GM21529 (cell line): Measurements from ENCODE around the gene KRTAP19-1.
"Not testable (repeated sequence)": the region's sequence is repeated elsewhere in the genome, so short reads cannot be mapped to it uniquely, and the experiment has no call there.

Experiments
- ATAC-seq: cut with Tn5 transposase; IDR thresholded peaks from one replicate; pipeline ENCODE4 v1.9.1; 2021; ENCODE audit not compliant: unreplicated experiment

The KRTAP19-1 gene

DNA sequence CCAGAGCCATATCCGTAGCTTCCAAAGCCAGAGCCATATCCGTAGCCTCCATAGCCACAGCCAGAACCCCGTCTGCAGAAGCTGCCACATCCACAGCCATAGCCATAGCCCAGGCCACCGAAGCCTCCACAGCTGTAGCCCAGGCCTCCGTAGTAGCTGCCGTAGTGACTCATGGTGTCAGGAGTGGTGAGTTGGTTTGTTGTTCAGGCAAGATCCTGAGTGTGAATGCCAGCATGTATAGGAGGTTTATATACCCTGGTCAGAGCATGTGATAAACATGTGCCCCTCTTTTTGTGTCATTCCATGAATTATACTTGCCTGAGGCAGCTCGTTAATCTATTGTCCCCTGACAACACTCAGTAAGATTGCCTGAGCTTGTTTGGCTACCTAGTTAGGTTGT lies at the start of gene KRTAP19-1:
Gene KRTAP19-1 (minus strand): TSS at position 223 of the 400 bp plus-strand sequence. CDS start 50 bp downstream, at position 173.
- no peak for ATAC-seq

DNA sequence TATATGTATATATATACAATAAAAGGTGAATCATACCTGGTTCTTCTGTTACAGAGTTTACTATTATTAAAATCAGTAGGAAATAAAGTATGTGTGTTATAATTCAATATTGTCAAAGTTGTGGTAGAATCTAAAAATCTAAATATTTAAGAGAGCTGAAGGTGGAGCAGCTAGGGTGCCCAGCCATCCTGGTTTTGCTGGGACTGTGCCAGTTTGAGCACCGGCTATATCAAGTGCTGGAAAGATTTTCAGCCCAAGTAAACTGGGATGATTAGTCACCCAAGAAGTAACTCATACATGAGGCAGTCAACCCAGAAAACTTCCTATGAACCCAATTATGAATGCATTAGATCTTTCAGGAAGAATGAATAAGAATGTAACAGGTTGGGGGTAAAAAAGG lies 38.7 kb upstream of the KRTAP19-1 start:
- no peak for ATAC-seq

DNA sequence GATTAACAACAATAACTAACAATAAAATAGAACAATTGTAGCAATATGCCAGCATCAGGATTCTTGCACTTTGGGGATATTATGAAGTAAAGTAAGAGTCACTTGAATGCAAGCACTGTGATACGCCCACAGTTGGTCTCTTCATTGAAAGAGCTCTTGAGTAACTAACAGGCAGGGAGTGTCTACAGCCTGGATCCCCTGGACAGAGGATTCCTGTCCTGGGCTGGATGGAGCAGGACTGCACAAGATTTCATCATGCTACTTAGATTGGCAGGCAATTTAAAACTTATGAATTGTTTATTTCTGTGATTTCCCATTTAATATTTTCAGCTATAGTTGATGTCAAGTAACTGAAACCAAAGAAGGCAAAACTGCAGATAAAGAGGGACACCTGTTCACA lies 35.5 kb upstream of the KRTAP19-1 start:
- ATAC-seq: no peak

DNA sequence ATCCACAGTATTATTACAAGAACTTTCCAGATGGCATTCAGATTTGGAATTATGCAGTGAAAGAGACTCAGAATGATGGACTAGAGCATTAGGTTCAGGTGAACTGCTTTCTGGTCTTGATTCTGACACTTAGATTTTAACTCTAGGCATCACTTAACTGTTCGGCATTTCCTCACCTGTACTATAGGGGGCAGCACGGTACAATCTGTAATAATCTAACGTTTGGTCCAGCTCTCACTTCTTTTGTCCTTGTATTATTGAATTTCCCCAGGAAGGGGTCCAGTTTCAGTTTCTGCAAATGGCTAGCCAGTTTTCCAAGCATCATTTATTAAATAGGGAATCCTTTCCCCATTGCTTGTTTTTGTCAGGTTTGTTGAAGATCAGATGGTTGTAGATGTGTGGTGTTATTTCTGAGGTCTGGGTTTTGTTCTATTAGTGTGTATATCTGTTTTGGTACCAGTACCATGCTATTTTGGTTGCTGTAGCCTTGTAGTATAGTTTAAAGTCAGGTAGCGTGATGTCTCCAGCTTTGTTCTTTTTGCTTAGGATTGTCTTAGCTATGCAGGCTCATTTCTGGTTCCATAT lies 25.5 kb upstream of the KRTAP19-1 start:
- ATAC-seq: not testable (repeated sequence)

DNA sequence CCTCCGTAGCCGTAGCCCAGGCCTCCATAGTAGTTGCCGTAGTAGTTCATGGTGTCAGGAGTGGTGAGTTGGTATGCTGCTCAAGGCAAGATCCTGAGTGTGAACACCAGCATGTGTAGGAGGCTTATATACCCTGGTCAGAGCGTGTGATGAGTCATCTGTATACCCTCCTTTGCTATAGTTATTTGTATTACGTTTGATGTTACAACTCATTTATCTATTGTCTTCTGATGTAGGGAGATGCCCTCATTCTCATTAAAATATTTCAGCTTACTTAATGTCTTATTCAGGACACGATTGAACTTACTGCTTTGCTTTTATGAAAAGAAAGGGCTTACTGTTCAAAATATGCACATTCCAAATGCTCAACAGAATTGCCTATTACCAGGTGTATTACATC lies 21.9 kb upstream of the KRTAP19-1 start, which contains the start of gene KRTAP19-5:
Gene KRTAP19-5 (minus strand): TSS at position 101 of the 400 bp plus-strand sequence. CDS start 51 bp downstream, at position 50.
- no peak for ATAC-seq

DNA sequence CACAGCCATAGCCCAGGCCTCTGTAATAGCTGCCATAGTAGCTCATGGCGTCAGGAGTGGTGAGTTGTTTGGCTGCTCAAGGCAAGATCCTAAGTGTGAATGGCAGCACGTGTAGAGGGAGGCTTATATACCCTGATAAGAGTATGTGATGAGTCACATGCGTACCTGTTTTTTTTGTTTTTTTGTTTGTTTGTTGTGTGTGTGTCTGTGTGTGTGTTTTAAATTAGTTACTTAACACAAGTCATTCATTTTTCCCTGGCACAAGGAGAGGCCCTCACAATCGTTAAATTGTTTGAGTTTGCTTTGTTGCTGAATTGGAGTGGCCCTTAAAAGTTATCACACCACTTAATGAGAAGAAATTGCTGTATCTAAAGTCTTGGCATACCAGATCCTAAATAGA lies 16.9 kb upstream of the KRTAP19-1 start, which contains the start of gene KRTAP19-4:
Gene KRTAP19-4 (minus strand): TSS at position 101 of the 400 bp plus-strand sequence. CDS start 55 bp downstream, at position 46.
- ATAC-seq: no peak

DNA sequence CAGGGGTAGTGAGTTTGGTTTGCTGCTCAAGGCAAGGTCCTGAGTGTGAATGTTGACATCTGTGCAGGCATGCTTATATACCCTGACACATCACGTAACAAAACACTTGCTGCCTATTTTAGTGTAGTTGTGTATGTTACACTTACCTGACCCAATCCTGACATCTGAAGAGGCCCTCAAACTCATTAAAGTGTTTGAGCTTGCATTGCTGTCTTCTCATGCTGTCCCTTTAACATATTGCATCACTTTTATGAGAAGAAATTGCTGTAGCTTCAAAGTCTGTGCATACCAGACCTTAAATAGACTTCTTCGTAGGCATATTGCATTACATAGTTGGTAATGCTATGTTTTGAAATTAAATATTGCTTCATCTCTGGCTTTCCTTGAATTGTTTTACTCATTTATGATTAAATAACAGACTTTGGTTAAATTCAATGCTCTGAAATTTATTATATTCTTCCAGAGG lies 11.8 kb upstream of the KRTAP19-1 start, which contains the start of gene KRTAP19-3:
Gene KRTAP19-3 (minus strand): TSS at position 51 of the 466 bp plus-strand sequence. CDS start 56 bp downstream, outside the sequence.
- no peak for ATAC-seq

DNA sequence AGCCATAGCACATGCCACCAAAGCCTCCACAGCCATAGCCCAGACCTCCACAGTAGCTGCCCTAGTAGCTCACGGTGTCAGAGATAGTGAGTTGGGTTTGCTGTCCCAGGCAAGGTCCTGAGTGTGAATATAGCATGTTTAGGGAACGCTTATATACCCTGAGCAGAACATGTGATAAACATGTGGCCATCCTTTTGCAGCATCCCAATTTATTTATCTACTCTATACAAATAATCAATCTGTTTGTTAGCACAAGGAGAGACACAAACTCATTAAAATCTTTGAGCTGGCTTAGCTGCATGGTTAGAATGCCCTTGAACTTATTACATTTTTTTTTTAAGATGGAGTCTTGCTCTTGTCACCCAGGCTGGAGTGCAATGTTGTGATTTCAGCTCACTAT lies 7.2 kb upstream of the KRTAP19-1 start, which contains the start of gene KRTAP19-2:
Gene KRTAP19-2 (minus strand): TSS at position 101 of the 400 bp plus-strand sequence. CDS start 88 bp downstream, at position 13.
- ATAC-seq: no peak

DNA sequence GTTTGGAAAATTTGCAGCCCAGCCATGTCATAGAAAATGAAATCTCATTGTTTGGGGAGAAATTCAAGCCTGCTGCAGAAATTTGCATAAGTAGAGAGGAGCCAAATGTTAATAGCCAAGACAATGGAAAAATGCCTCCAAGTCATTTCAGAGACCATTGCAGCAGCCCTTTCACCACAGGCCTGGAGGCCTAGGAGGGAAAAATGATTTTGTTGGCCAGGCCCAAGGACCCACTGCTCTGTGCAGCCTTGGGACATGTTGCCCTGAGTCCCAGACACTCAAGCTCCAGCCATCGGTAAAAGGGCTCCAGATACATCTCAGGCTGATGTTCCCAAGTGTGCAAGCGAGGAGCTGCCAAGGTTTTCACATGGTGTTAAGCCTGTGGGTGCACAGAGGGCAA lies 6.0 kb upstream of the KRTAP19-1 start:
- ATAC-seq: no peak

DNA sequence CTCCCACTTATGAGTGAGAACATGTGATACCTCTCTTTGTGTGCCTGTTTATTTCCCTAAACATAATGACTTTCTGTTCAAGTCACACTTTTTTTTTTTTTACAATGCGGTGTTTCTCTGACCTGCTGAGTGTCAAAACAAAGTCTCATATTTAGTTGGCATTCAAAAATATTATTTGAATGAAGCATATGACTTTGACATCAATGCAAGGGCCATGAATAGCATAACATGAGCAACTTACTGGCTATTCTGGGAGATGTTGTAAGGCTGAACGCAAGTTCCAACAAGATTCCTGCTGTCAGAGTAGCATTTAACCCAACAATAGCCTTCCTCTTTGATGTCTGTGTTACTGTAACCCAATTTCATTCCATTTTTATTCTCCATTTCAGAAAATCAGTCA lies 2.0 kb upstream of the KRTAP19-1 start:
- ATAC-seq: no peak

DNA sequence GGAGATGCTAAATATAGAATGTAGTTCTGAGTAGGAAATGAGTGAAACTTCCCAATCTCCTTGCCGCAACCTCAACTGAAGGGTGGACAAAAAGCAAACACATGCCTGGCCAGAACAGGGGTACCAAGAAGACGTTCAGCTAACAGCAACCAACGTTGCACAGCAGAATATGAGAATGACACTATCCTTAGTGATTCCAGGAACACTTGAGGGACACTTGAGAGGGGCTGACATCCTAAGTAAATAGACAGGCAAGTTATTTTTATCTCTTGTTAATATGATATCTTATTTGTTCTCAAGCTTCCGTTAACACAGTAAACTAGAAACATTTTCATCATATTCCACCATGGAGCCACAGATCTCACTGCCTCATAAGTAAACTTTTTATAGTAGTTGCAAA lies 908 bp downstream of the KRTAP19-1 start:
- no peak for ATAC-seq

DNA sequence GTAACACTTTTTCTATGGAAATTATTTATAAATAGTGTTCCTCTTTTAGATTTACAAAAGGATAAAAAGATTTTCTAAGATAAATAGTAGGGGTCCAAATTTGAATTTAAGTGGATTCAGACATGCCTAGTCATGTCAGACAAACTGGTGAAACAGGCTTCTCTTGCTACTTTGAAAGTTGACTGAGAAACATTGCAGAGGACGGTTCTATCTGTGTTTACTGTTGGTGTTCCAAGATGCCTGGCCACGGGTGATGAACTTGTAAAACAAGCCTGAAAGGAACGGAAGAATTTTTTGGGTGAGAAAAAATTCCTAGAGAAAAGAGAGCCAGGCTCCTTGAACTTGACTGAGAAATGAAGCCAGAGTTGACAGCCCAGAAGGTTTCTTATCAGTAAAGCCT lies 2.2 kb downstream of the KRTAP19-1 start:
- no peak for ATAC-seq

DNA sequence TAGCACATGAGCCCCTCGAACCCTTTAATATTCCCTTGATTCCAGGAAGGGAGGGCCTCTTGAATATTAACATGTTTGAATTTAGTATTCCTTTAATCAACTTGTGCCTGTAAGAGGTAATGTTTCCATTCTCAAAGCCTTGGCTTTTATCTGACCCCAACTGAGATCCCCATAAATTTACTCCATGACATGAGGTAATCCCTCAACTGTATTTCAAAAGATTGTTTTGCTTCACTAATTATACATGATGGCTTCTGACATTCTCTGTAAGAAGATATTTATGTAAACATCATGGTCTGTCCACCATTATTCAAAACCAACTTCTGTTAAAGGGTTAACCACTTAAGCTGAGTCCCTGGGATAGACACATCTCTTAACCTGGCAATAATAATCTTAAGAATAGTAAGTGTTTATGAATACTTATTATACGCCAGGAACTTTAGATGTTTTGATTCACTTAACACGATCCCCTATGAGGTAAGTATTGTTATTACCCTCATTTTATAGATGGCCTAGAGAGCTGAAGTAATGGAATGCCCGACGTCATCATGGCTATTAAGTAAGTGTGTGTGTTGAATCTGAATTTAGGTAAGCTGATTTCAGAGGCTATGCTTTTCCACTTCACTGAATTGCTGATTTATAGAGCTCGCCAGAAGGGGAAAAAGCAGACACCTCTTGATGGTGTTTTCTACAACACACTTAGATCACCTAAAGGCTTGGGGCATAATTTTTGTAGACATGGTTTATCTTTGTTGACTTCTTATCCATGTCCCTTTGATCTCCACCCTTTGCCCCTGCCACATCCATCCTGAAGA lies 11.1 kb downstream of the KRTAP19-1 start:
- no peak for ATAC-seq

DNA sequence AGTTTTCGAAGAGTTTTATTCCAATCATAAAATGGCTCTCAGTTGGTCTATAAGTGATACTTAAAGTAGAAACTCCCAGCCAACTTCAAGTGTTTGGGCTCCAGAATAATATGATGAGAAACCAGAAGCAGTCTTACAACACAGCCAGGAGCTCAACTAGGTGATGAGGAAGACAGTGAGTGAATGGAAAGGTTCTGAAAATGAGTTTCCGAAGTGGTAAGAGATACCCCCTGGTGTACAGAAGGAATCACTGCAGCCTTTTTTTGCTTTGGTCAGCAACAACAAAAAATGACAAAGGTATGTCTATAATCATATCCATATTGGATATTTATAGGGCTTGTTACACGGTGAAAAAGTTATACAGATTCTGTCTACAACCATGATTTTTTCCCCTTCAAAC lies 16.5 kb downstream of the KRTAP19-1 start:
- ATAC-seq: no peak

DNA sequence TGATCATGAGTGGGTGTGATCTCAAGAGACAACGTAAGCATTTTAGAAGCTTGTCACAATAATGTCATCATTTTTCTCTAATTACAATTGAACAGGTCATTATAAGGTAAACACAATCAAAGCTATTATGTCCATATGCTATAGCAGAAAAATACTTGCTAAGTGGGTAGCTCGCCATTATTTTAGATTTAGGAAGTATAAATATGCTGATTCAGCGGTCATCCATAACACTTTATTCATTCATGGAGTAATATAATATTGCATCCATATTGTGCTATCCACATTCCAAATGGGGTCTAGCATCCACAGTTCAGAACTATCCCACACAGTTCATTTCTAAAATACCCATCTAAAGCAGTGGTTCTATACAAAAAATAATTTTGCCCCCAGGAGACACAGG lies 31.7 kb downstream of the KRTAP19-1 start:
- ATAC-seq: no peak

DNA sequence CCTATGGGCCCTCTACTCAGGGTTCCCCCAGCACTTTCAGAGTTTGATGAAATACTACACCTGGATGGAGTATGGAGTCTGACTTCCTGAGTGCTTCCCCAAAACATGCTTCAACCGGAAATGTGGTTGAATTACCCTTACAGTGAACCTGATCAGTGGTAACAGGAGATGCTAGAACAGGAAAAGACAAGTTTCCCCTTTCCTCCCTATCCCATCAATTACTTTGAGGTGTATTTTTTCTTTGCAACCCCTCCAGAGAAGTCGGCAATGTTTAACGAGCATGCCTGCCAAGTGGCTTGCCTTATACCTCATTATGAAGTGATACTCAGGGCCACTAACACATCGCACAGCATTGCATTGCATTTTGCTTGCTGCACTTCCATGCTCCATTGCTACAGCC lies 33.1 kb downstream of the KRTAP19-1 start:
- no peak for ATAC-seq

DNA sequence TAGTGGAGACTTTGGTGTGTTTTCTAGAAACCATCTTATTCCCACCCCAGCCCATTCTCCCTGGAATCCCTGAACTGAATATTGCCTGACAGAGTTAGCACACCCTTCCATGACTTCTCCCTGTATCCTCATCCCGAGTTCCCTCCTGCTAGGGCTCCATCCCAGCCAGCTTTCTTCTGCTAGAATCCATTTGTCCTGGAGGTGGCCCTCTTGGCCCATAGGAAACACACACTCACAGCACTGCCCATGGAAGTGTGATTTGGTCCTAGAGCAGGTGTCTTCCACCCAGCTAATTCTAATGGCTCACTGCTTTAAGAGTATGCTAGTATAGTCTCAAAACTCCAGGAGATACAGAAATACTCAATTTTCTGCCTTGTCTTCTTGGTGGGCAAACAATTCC lies 36.0 kb downstream of the KRTAP19-1 start:
- ATAC-seq: no peak

DNA sequence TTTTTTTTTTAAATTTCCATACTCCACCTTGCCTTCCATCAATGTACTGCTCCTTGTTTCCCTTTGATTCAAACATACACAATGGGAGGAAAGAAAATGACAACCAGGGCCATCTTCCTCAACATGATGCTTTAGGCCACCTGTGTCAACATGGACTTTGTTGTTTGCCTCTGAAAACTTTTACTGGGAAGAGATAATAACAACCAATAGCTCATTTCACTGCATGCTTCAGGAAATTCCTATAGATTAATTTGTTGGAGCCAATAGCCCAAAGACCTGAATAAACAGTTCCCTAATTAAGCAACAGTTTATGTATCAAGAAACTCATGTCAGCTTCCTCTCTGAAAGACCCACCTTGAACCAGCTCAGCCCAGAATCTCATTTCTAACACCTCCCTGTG lies 36.9 kb downstream of the KRTAP19-1 start:
- no peak for ATAC-seq

DNA sequence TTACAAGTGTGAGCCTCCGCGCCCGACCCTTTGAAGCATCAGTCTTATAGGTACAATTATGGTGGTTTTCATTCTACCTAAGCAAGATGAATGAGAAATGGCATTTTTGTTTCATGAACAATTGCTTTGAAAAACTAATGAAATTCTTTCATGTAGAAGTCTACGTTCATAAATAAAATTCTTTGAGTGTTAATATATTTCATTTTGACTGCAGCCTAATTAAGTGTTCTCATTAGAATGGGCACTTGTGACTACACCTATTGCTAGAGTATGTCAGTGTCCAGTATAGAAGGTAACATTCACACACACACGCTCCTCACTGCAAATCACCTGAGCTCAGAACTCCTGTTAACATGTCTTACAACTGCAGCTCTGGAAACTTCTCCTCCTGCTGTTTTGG lies 40.2 kb downstream of the KRTAP19-1 start, which contains the start of gene KRTAP15-1:
Gene KRTAP15-1 (plus strand): TSS at position 301 of the 400 bp plus-strand sequence. CDS start 53 bp downstream, at position 354.
- no peak for ATAC-seq

DNA sequence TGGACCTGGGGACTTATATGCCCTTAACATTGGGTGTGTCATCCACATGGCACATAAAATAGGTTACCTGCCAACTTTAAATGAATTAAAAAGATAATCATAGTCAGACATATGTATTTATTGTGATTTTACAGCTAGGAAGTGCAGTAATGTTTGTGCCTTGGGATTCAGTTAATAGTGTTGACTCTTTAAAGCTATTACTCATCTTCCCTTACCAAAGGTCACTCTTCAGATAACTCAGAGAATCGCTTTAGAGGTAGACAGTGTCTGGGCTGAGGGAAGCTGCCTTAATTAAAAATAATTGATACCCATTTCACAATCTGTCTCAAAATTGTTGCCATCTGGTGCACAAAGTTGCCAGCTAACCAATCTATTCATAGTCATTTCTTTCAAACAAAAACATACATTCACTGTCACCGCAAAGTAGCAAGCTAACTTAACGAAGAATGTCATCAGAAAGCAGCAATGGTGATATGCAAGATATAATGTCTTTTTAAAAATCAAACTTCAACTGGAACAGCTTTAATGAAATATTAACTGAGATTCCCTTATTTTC lies 43.1 kb downstream of the KRTAP19-1 start:
- no peak for ATAC-seq

DNA sequence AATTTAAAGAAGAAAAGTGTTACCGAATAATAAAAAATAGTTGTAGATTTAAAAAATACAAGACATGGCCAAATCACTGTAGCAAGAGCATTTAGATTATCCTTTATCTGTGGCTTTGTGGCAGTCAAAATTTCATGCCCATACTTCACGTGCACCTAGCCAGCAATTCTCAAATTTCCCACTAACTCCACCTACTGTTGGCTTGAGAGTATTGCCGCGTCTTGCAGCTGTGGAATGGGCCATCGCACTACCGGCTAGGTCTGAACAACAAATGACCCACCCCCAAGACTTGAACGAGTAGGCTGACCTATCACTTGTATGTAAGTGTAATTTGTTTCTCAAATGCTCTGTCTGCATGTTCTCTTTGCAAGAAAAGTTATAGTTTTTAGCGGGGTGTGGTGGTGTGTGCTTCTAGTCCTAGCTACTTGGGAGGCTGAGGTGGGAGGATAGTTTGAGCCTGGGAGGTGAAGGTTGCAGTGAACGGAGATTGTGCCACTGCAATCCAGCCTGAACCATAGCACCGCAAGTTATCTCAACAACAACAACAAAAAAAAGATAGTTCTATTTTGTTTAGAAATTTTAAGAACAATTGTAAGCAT lies 46.0 kb downstream of the KRTAP19-1 start:
- ATAC-seq: no peak
